HG03571 (cell line): ENCODE data around the gene RABL2A.
A peak's percentile ranks its signal among the peaks of the same experiment; 100 is the strongest.
"Not testable (repeated sequence)": the region's sequence is repeated elsewhere in the genome, so short reads cannot be mapped to it uniquely, and the experiment has no call there.

Experiments
- ATAC-seq: cut with Tn5 transposase; IDR thresholded peaks from one replicate; pipeline ENCODE4 v1.9.1; 2021; ENCODE audit not compliant: unreplicated experiment

Gene RABL2A

DNA sequence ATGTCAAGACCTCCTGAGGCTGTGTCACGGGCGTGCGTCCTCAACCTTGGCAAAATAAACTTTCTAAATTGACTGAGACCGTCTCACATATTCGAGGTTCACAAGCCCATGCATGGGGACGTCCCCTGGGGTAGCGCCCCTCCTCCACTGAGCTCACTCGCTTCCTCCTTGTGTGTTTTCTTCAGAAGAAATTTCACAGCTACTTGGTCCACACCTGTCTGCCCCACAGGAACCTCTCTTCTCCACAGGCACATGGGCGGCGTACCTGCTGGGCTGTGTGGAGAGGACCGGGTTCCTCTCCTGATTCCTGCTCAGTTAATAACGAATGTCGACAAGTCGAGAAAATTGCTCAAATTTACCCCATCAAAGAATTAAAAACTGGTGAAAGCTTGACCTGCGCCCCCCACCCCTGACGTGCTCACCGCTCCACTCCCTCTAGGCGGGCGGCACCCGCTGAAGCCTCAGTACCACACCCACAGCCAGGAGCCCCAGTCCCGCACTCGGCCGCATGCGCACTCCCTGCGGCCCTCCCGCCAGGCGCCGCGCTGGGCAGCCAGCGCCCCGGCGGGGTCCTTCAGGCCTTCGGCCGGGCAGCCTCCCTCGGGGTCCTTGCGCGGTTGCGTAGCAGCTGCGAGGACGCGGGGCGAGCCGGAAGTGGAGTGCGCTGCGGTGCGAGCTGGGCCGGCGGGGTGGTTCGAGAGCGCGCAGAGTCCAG is at the start of gene RABL2A:
Gene RABL2A (plus strand): TSS at position 651 of the 715 bp plus-strand sequence. CDS start 1,341 bp downstream, outside the sequence.
- ATAC-seq: peak; percentile 97

DNA sequence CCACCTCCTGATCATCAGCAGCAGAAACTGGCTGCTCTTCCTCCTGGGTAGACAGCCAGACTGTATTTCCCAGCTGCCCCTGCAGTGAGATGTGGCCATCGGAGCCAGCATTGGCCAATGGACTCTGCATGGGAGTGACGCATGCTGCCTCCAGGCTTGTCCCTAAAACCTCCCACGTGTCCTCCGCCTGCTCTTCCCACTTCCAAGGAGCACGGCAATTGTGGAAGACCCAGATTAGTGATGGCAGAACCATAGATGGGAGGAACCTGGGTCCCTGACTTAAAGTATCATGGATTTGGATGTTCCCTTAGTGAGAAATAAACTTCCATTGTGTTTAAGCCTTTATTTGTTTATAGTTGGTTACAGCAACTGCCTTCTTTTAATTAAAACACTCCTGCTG is 48.6 kb upstream of the RABL2A start:
- not testable (repeated sequence) for ATAC-seq

GRCh38 chr2:113582473-113582872 is 44.6 kb upstream of the RABL2A start:
- not testable (repeated sequence) for ATAC-seq

DNA sequence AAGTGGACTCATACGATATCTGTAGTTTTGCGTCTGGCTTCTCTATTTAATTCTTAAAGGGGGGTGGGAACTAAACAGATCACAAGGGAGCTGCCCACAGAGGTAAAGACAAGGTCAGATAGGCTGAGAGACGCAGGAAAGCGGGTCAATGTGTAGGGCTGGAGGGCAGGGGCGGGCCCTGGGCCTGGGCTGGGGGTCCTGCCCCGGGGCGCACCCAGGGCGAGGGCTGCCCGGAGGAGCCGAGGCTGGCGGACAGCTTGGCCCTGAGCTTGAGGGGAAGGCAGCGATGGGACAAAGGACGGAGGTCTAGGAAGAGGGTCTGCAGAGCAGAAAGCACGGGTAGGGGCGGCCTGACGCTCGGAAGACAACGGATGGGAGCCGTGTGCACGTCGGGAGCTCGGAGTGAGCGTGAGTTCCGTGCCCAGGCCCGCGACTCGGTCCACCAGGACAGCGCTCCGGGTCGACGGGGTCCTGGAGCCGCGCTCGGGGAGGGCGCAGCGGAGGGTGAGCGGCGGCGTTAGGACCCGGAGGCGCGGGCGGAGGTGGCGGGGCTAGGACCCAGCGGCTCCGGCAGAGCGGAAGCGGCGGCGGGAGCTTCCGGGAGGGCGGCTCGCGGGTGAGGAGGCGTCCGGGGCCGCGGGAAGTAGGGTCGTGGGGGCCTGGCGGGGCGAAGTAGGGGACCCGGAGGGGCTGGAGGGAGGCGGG is 43.4 kb upstream of the RABL2A start:
- ATAC-seq: not testable (repeated sequence)

- not testable (repeated sequence) for ATAC-seq
Measured at GRCh38 chr2:113584311-113585092, 42.6 kb upstream of the RABL2A start.

DNA sequence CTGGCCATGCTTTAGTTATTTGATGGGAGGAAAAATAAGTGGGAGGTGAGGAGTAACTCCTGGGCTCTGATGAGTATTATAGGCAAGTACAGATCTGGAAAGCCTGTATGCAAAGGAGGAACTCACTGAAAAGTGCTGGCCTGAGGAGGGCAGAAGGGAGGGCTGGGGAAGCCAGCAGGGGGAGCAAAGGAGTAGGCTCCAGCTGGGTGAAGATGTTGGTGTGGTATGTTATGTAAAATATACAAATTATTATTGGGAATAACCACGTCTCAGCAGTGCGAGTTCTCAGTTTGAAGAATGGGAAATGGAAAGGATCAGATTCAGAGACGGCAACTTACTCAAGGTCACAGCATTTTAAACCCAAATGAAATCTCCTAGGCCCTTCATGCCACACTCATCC is 39.9 kb upstream of the RABL2A start:
- ATAC-seq: not testable (repeated sequence)

DNA sequence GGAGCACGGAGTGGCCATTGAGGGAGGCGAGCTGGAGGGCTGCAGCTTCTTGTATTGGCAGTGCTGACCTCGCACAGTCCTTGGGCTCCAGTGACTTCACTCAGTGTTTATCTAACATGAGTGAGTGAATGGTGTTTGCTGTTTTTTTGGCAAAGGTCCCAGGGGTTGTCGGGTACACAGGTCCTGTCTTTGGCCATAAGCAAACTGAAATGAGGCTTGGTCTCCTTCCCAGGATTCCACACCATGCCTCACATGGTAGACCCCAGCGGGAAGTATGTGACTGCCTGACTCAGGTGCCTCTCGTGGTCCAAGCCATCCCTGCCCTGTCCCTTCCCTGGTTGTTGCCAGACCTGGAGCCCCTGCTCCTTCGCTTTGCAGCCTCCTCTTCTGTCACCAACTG is 37.5 kb upstream of the RABL2A start:
- ATAC-seq: not testable (repeated sequence)

GRCh38 chr2:113591926-113592325 is 35.1 kb upstream of the RABL2A start:
- not testable (repeated sequence) for ATAC-seq

DNA sequence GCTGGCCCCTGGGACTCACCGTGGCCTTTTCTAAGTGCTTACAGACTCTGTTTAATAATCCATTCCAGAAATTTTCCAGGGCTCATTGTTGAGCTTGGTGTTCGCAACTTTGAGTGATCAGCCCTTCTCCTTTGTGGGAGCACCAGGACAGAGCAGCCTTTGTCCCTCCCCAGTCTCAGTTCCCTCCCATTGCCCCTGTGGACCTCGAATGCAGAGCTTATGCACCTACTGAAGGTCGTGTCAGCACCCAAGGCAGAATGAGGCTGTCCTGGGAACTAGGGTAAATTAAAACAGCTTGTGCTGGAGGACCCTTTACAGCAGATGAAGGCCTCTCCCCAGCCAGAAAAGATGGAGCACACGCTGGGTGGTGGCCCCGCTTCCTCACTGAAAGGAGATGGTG is 33.8 kb upstream of the RABL2A start:
- not testable (repeated sequence) for ATAC-seq

- ATAC-seq: not testable (repeated sequence)
Measured at GRCh38 chr2:113595725-113596124, 31.3 kb upstream of the RABL2A start.

DNA sequence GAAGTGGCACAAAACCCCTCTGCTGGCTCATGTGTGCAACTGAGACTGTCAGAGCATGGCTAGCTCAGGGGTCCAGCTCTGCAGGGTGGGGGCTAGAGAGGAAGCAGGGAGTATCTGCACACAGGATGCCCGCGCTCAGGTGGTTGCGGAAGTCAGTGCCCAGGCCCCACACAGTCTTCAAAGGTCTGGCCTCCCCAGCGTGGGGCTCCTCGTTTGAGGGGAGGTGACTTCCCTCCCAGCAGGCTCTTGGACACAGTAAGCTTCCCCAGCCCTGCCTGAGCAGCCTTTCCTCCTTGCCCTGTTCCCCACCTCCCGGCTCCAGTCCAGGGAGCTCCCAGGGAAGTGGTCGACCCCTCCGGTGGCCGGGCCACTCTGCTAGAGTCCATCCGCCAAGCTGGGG is 29.9 kb upstream of the RABL2A start:
- not testable (repeated sequence) for ATAC-seq

- ATAC-seq: not testable (repeated sequence)
Measured at GRCh38 chr2:113597572-113597971, 29.5 kb upstream of the RABL2A start.

DNA sequence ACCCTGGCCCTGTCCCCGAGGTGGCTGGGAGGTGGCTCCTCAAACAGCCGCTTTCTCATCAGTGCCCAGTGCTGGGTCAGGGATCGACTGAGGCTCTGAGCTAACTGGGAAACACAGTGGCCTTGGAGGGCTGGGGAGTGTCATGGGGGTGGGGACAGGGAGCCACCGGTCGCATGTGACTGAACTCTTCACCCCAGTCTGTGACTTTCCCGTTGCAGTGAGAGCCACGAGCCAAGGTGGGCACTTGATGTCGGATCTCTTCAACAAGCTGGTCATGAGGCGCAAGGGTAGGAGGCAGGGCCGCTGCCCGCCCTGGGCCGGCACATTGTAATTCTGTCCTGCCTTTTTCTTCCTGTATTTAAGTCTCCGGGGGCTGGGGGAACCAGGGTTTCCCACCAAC is 28.9 kb upstream of the RABL2A start:
- not testable (repeated sequence) for ATAC-seq

DNA sequence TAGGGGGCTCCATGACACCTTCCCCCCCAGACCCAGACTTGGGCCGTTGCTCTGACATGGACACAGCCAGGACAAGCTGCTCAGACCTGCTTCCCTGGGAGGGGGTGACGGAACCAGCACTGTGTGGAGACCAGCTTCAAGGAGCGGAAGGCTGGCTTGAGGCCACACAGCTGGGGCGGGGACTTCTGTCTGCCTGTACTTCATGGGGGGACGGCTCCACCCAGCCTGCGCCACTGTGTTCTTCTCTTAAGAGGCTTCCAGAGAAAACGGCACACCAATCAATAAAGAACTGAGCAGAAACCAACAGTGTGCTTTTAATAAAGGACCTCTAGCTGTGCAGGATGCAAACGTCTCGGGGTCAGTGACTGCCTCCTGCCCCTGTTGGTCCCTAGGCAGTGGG is 28.3 kb upstream of the RABL2A start:
- not testable (repeated sequence) for ATAC-seq

- ATAC-seq: not testable (repeated sequence)
Measured at GRCh38 chr2:113599208-113599607, 27.9 kb upstream of the RABL2A start.

DNA sequence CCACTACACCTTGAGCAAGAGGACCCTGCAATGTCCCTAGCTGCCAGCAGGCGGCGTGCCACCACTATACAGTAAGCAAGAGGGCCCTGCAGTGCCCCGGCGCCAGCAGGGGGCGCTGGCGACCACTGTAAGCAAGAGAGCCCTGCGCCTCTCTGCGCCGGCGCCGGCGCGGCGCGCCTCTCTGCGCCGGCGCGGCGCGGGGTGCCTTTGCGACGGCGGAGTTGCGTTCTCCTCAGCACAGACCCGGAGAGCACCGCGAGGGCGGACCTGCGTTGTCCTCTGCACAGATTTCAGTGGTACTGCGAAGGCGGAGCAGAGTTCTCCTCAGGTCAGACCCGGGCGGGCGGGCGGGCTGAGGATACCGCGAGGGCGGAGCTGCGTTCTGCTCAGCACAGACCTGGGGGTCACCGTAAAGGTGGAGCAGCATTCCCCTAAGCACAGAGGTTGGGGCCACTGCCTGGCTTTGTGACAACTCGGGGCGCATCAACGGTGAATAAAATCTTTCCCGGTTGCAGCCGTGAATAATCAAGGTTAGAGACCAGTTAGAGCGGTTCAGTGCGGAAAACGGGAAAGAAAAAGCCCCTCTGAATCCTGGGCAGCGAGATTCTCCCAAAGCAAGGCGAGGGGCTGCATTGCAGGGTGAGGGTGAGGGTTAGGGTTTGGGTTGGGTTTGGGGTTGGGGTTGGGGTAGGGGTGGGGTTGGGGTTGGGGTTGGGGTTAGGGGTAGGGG is 24.9 kb upstream of the RABL2A start:
- not testable (repeated sequence) for ATAC-seq

- ATAC-seq: no peak
Measured at GRCh38 chr2:113602869-113603466, 24.1 kb upstream of the RABL2A start.

DNA sequence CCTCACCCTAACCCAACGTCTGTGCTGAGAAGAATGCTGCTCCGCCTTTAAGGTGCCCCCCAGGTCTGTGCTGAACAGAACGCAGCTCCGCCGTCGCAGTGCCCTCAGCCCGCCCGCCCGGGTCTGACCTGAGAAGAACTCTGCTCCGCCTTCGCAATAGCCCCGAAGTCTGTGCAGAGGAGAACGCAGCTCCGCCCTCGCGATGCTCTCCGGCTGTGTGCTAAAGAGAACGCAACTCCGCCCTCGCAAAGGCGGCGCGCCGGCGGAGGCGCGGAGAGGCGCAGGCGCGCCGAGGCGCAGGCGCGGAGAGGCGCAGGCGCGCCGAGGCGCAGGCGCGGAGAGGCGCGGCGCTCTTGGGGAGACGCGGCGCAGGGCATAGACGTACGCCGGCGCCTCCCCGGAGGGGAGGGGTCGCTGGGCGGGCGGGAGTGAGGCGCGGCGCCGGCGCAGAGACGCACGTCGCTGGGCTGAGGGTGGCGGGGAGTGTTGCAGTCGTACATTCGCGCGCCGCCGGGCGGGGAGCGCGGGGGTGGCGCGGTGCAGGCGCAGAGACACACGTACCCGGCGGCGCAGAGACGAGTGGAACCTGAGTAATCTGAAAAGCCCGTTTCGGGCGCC is 23.5 kb upstream of the RABL2A start:
- ATAC-seq: not testable (repeated sequence)

DNA sequence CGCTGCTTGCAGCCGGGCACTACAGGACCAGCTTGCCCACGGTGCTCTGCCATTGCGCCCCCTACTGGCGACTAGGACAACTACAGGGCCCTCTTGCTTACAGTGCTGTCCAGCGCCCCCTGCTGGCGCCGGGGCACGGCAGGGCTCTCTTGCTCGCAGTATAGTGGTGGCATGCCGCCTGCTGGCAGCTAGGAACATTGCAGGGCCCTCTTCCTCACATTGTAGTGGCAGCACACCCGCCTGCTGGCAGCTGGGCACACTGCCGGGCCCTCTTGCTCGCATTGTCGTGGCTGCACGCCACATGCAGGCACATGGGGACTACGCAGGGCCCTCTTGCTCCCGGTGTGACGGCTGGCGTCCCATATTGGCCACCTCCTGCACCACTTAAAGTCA is 23.0 kb upstream of the RABL2A start:
- not testable (repeated sequence) for ATAC-seq

GRCh38 chr2:113604661-113605060 is 22.4 kb upstream of the RABL2A start:
- not testable (repeated sequence) for ATAC-seq
